HG03159 (cell line): ENCODE measurements around the gene PABPN1L.

Experiments used
- ATAC-seq: cut with Tn5 transposase; IDR thresholded peaks from one replicate; pipeline ENCODE4 v1.9.1; 2021; ENCODE audit warnings: mild to moderate bottlenecking, moderate library complexity; ENCODE audit not compliant: unreplicated experiment

PABPN1L gene

GRCh38 chr16:88866151-88866920 is at the start of gene PABPN1L:
TSS of gene PABPN1L (minus strand) at chr16:88866660. CDS start at chr16:88866606, 54 bp downstream.
- ATAC-seq: no peak

GRCh38 chr16:88915639-88916327 is 49.3 kb upstream of the PABPN1L start:
- ATAC-seq: no peak

- ATAC-seq: no peak
These were observed 48.4 kb upstream of the PABPN1L start for GRCh38 chr16:88914750-88915368.

GRCh38 chr16:88913870-88914269 is 47.4 kb upstream of the PABPN1L start:
- ATAC-seq: no peak

GRCh38 chr16:88913001-88913612 is 46.6 kb upstream of the PABPN1L start:
- ATAC-seq: no peak

GRCh38 chr16:88912556-88912955 is 46.1 kb upstream of the PABPN1L start:
- ATAC-seq: no peak

GRCh38 chr16:88911946-88912310 is 45.5 kb upstream of the PABPN1L start:
- no peak for ATAC-seq

GRCh38 chr16:88911136-88911945 is 44.9 kb upstream of the PABPN1L start:
- no peak for ATAC-seq

- ATAC-seq: no peak
These were observed 44.0 kb upstream of the PABPN1L start for GRCh38 chr16:88910284-88911135.

GRCh38 chr16:88909431-88910210 is 43.2 kb upstream of the PABPN1L start:
- ATAC-seq: no peak

- ATAC-seq: no peak
These were observed 41.8 kb upstream of the PABPN1L start for GRCh38 chr16:88908307-88908706.

GRCh38 chr16:88907768-88908167 is 41.3 kb upstream of the PABPN1L start:
- no peak for ATAC-seq

GRCh38 chr16:88906535-88907105 is 40.2 kb upstream of the PABPN1L start:
- no peak for ATAC-seq

- ATAC-seq: no peak
These were observed 39.6 kb upstream of the PABPN1L start for GRCh38 chr16:88906020-88906419.

GRCh38 chr16:88905563-88905962 is 39.1 kb upstream of the PABPN1L start:
- ATAC-seq: no peak

- no peak for ATAC-seq
These were observed 38.4 kb upstream of the PABPN1L start for GRCh38 chr16:88904676-88905365.

GRCh38 chr16:88903267-88903666 is 36.8 kb upstream of the PABPN1L start:
- no peak for ATAC-seq

GRCh38 chr16:88902744-88903143 is 36.3 kb upstream of the PABPN1L start:
- no peak for ATAC-seq
